H9 (cell line): Measurements from ENCODE around the gene IFITM1. TPM values are rescaled to one million over a fixed set of nuclear protein-coding genes. Genes with fewer than 3 reads are reported as not detected.
A peak's percentile ranks its signal among the peaks of the same experiment; 100 is the strongest.

Experiments
- DNase-seq: peaks from one replicate; pipeline ENCODE4 v3.0.0-alpha.2; 2017
- H2AFZ ChIP-seq: one replicate; pipeline ENCODE4 v1.6.1; 2013; ENCODE audit warnings: mild to moderate bottlenecking, low read length, control low read depth, moderate library complexity
- H2AK5ac ChIP-seq: 2 replicates; pipeline ENCODE4 v1.6.1; 2013; ENCODE audit warnings: low read length, control low read depth, mixed read lengths; ENCODE audit not compliant: insufficient read length
- H2BK120ac ChIP-seq: one replicate; pipeline ENCODE4 v1.6.1; 2013; ENCODE audit warnings: low read depth, mild to moderate bottlenecking, low read length, control low read depth, inconsistent platforms; ENCODE audit not compliant: poor library complexity, severe bottlenecking
- H2BK12ac ChIP-seq: 2 replicates; pipeline ENCODE4 v1.6.1; 2013; ENCODE audit warnings: low read length, control low read depth, mixed read lengths, low read depth; ENCODE audit not compliant: insufficient read length
- H2BK15ac ChIP-seq: 2 replicates; pipeline ENCODE4 v1.6.1; 2013; ENCODE audit warnings: low read depth, low read length, control low read depth
- H2BK20ac ChIP-seq: one replicate; pipeline ENCODE4 v1.6.1; 2013; ENCODE audit warnings: low read depth, mild to moderate bottlenecking, low read length, control low read depth, inconsistent platforms; ENCODE audit not compliant: poor library complexity, severe bottlenecking
- H2BK5ac ChIP-seq: 2 replicates; pipeline ENCODE4 v1.6.1; 2013; ENCODE audit warnings: low read length, control low read depth, mixed read lengths; ENCODE audit not compliant: insufficient read length
- H3K14ac ChIP-seq: 2 replicates; pipeline ENCODE4 v1.6.1; 2013; ENCODE audit warnings: low read length, control low read depth; ENCODE audit not compliant: insufficient read depth
- H3K18ac ChIP-seq: 2 replicates; pipeline ENCODE4 v1.6.1; 2013; ENCODE audit warnings: low read depth, mild to moderate bottlenecking, mixed read lengths, low read length, control low read depth; ENCODE audit not compliant: insufficient read length
- H3K23ac ChIP-seq: 2 replicates; pipeline ENCODE4 v1.6.1; 2013; ENCODE audit warnings: low read length, control low read depth, mixed read lengths, low read depth; ENCODE audit not compliant: insufficient read length
- H3K23me2 ChIP-seq: 2 replicates; pipeline ENCODE4 v1.6.1; 2013; ENCODE audit warnings: low read depth, mild to moderate bottlenecking, mixed read lengths, low read length, control low read depth; ENCODE audit not compliant: insufficient read length, poor library complexity, severe bottlenecking
- H3K27ac ChIP-seq: 2 replicates; pipeline ENCODE4 v1.5.1; 2013; ENCODE audit warnings: low read length, control low read depth, mixed read lengths, low read depth; ENCODE audit not compliant: insufficient read length
- H3K27me3 ChIP-seq: 2 replicates; pipeline ENCODE4 v1.6.1; 2013; ENCODE audit warnings: low read length, control low read depth, inconsistent platforms; ENCODE audit not compliant: insufficient read depth
- H3K4ac ChIP-seq: 2 replicates; pipeline ENCODE4 v1.6.1; 2013; ENCODE audit warnings: low read depth, mild to moderate bottlenecking, control low read depth, inconsistent platforms, low read length, moderate library complexity
- H3K4me1 ChIP-seq: 2 replicates; pipeline ENCODE4 v1.6.1; 2013; ENCODE audit warnings: low read length, control low read depth, inconsistent platforms; ENCODE audit not compliant: insufficient read depth
- H3K4me2 ChIP-seq: 2 replicates; pipeline ENCODE4 v1.6.1; 2013; ENCODE audit warnings: low read length, control low read depth, mixed read lengths; ENCODE audit not compliant: insufficient read length, insufficient read depth
- H3K56ac ChIP-seq: 2 replicates; pipeline ENCODE4 v1.6.1; 2013; ENCODE audit warnings: low read depth, mild to moderate bottlenecking, mixed read lengths, low read length, control low read depth; ENCODE audit not compliant: insufficient read length
- H3K79me1 ChIP-seq: 2 replicates; pipeline ENCODE4 v1.6.1; 2013; ENCODE audit warnings: low read depth, mild to moderate bottlenecking, moderate library complexity, low read length, control low read depth, inconsistent platforms; ENCODE audit not compliant: insufficient read depth, poor library complexity, severe bottlenecking
- H3K79me2 ChIP-seq: 2 replicates; pipeline ENCODE4 v1.6.1; 2013; ENCODE audit warnings: low read length, control low read depth, inconsistent platforms; ENCODE audit not compliant: insufficient read depth
- H3K9ac ChIP-seq: 2 replicates; pipeline ENCODE4 v1.6.1; 2013; ENCODE audit warnings: low read length, control low read depth, mixed read lengths; ENCODE audit not compliant: insufficient read length; ENCODE audit errors: extremely low read depth
- H3K9me3 ChIP-seq: one replicate; pipeline ENCODE4 v1.6.1; 2013; ENCODE audit warnings: low read depth, low read length, inconsistent platforms; ENCODE audit not compliant: control insufficient read depth
- H3T11ph ChIP-seq: one replicate; pipeline ENCODE4 v1.6.1; 2013; ENCODE audit warnings: mild to moderate bottlenecking, low read length, control low read depth, inconsistent platforms
- H4K20me1 ChIP-seq: one replicate; pipeline ENCODE4 v1.6.1; 2013; ENCODE audit not compliant: control insufficient read depth, insufficient read length, insufficient read depth
- H4K5ac ChIP-seq: 2 replicates; pipeline ENCODE4 v1.6.1; 2013; ENCODE audit warnings: low read depth, mild to moderate bottlenecking, mixed read lengths, low read length, control low read depth; ENCODE audit not compliant: insufficient read length
- H4K8ac ChIP-seq: replicated peaks from 2 replicates; pipeline ENCODE4 v1.6.1; 2013; ENCODE audit warnings: low read length, control low read depth, mixed read lengths, low read depth; ENCODE audit not compliant: insufficient read length
- H4K91ac ChIP-seq: 2 replicates; pipeline ENCODE4 v1.6.1; 2013; ENCODE audit warnings: low read depth, mild to moderate bottlenecking, moderate library complexity, mixed read lengths, low read length, control low read depth; ENCODE audit not compliant: insufficient read length
- H3K27ac Mint-ChIP-seq, 3 experiments: 2 replicates in 2 of 3; 3 replicates in 1 of 3; pipeline ENCODE4 v1.8.0; 2020 to 2021; ENCODE audit warnings: mixed read lengths in 3 of 3, mild to moderate bottlenecking in 1 of 3, moderate library complexity in 1 of 3
- H3K27me3 Mint-ChIP-seq: 2 replicates; pipeline ENCODE4 v1.8.0; 2021; ENCODE audit warnings: low read depth, mild to moderate bottlenecking, moderate library complexity, mixed read lengths
- H3K36me3 Mint-ChIP-seq, 3 experiments: 2 replicates in 2 of 3; 3 replicates in 1 of 3; pipeline ENCODE4 v1.8.0; 2020 to 2021; ENCODE audit warnings: low read depth in 3 of 3, mixed read lengths in 3 of 3; ENCODE audit not compliant: insufficient read depth in 1 of 3
- H3K4me1 Mint-ChIP-seq, 2 experiments: 2 replicates each; pipeline ENCODE4 v1.8.0; 2020; ENCODE audit warnings: mixed read lengths in 2 of 2
- H3K4me3 Mint-ChIP-seq, 2 experiments: 2 replicates in 1 of 2; 3 replicates in 1 of 2; pipeline ENCODE4 v1.8.0; 2020 to 2021; ENCODE audit warnings: mild to moderate bottlenecking in 2 of 2, mixed read lengths in 2 of 2, moderate library complexity in 1 of 2
- H3K9me3 Mint-ChIP-seq, 2 experiments: 2 replicates in 1 of 2; 3 replicates in 1 of 2; pipeline ENCODE4 v1.8.0; 2020; ENCODE audit warnings: mild to moderate bottlenecking in 2 of 2, mixed read lengths in 2 of 2, moderate library complexity in 1 of 2
- WGBS: extraction: QIAGEN DNeasy Blood & Tissue Kit; methylation state at CpG from one replicate; pipeline ENCODE4 v1.1.7; 2013; ENCODE audit warnings: missing lambda C conversion rate, low lambda C conversion rate, mixed read lengths; ENCODE audit not compliant: insufficient read length; ENCODE audit errors: extremely low coverage; 5-methylcytosine and 5-hydroxymethylcytosine counted together
- total RNA-seq: library from RNA; stranded (reverse); gene quantifications from 2 replicates; pipeline ENCODE4 v1.2.1, GENCODE V29; 2021
- TF ChIP-seq, protein P1 (sequence below): fragments of 200-600 bp; sonication (generic); conservative IDR thresholded peaks from 3 replicates; pipeline ENCODE4 v1.8.0; 2021; ENCODE audit warnings: antibody characterized with exemption, mild to moderate bottlenecking

IFITM1 gene
- total RNA-seq, 1 experiment from 2014 or later = 500 TPM

DNA sequence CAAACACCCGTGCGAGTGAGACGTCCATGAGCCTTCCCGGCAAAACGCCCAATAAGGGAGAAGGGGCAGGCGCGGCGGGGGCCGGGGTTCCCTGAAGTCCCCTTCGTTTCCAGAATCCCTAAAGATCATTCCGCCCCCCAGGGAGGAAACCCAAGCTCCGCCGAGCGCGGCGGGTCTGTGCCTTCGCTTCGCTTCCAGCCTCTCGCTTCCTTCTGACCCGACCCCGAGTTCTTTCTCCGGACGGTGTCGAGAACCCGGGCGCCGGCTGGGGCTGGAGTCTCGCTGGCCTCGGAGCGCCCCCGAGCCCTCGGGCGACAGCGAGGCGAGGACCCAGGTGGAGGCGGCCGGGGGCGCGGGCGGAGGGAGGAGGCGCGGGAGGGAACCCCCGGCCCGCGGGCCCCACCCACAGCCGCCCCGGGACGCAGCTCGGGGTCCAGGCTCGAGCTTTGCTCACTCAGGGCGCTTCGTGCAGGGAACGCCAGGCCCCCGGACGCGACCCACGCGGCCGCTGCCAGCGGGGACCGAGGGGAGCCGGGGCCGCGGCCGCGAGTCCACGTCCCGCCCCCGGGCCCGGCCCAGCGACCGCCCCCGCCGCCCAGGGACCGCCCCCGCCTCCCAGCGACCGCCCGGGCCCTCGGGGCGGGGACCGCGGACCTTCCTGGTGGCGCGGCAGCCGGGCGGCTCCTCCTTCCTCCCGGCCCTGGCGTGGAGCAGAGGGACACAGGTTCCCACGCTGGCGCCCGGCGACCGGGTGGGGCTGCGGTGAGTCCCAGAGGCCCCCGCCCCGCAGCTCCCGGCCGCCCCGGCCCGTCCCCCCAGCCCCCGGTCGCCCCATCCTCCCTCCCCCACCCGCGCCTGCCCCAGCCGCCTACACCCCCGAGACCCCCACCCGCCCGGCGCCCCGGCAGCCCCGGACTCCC lies 25.1 kb upstream of the IFITM1 start, which contains the start of gene PGGHG:
PGGHG (plus strand) TSS at position 649 of the 920 bp plus-strand sequence. CDS start 691 bp downstream, outside the sequence.
- no peak within 1 kb of the TSS for H3T11ph ChIP-seq
- H2BK5ac ChIP-seq = no peak within 1 kb of the TSS
- peak within 1 kb of the TSS; percentile 63 to 84 for H3K4me3 Mint-ChIP-seq

More for the DNA sequence above, 25.1 kb upstream of the IFITM1 start, which contains the start of gene PGGHG:
- no peak within 1 kb of the TSS for H2AK5ac ChIP-seq
- H3K23me2 ChIP-seq = peaks cover 9% of the 10 kb centered on the region
- DNase-seq = peak; percentile 33
- H3K9me3 ChIP-seq = no peaks in the 10 kb centered on the region
- H3K79me1 ChIP-seq = no peaks in the 10 kb centered on the region
- no peak within 1 kb of the TSS for H3K23ac ChIP-seq
- H3K27ac ChIP-seq = no peak within 1 kb of the TSS
- H3K9me3 Mint-ChIP-seq = no peaks in the 10 kb centered on the region
- no peak within 1 kb of the TSS for H2BK120ac ChIP-seq
- no peak within 1 kb of the TSS for H4K8ac ChIP-seq
- H2BK15ac ChIP-seq = no peak within 1 kb of the TSS
- no peaks in the 10 kb centered on the region for H3K4me1 ChIP-seq
- H2BK20ac ChIP-seq = no peak within 1 kb of the TSS
- no peak within 1 kb of the TSS for H2BK12ac ChIP-seq
- no peak within 1 kb of the TSS for H3K56ac ChIP-seq
- H3K4me2 ChIP-seq = peak within 1 kb of the TSS; percentile 48
- H3K4ac ChIP-seq = no peak within 1 kb of the TSS
- H4K20me1 ChIP-seq = no peaks in the 10 kb centered on the region
- TF ChIP-seq, protein P1, sequence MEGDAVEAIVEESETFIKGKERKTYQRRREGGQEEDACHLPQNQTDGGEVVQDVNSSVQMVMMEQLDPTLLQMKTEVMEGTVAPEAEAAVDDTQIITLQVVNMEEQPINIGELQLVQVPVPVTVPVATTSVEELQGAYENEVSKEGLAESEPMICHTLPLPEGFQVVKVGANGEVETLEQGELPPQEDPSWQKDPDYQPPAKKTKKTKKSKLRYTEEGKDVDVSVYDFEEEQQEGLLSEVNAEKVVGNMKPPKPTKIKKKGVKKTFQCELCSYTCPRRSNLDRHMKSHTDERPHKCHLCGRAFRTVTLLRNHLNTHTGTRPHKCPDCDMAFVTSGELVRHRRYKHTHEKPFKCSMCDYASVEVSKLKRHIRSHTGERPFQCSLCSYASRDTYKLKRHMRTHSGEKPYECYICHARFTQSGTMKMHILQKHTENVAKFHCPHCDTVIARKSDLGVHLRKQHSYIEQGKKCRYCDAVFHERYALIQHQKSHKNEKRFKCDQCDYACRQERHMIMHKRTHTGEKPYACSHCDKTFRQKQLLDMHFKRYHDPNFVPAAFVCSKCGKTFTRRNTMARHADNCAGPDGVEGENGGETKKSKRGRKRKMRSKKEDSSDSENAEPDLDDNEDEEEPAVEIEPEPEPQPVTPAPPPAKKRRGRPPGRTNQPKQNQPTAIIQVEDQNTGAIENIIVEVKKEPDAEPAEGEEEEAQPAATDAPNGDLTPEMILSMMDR = no peak
- peak within 1 kb of the TSS in 1 of 3 experiments; percentile 87; a peak in 2 of 7 replicates for H3K27ac Mint-ChIP-seq
- peaks cover 13% of the 10 kb centered on the region for H3K27me3 Mint-ChIP-seq
- H3K36me3 Mint-ChIP-seq = peaks cover 15 to 24% (median 16%) of the 10 kb centered on the region in 3 experiments
- H3K14ac ChIP-seq = peak within 1 kb of the TSS; percentile 19
- no peak within 1 kb of the TSS for H4K5ac ChIP-seq
- no peak within 1 kb of the TSS for H3K9ac ChIP-seq
- peaks cover 28 to 36% of the 10 kb centered on the region in 2 experiments for H3K4me1 Mint-ChIP-seq
- no peak within 1 kb of the TSS for H4K91ac ChIP-seq
- peak within 1 kb of the TSS; percentile 6 for H3K18ac ChIP-seq
- H3K79me2 ChIP-seq = no peaks in the 10 kb centered on the region
- no CpG with 5 or more reads among the region's 112 CpGs for WGBS
- no peak within 1 kb of the TSS for H2AFZ ChIP-seq
- H3K27me3 ChIP-seq = peaks cover 7% of the 10 kb centered on the region; the same call in 1 of the 2 replicates
